Neural crest cell (in vitro differentiated cells): ENCODE data around the gene FBXW2. TPM values are rescaled to one million over a fixed set of nuclear protein-coding genes. Genes with fewer than 3 reads are reported as not detected.

Experiments used
- DNase-seq: peaks from one replicate; pipeline ENCODE4 v3.0.0; 2021; ENCODE audit warnings: low read depth, mixed read lengths, low spot score
- H3K27ac Mint-ChIP-seq: one replicate; pipeline ENCODE4 v1.8.0; 2021; ENCODE audit warnings: mild to moderate bottlenecking, mixed read lengths; ENCODE audit not compliant: unreplicated experiment
- H3K27me3 Mint-ChIP-seq: 2 replicates; pipeline ENCODE4 v1.8.0; 2021; ENCODE audit warnings: low read depth, mild to moderate bottlenecking, mixed read lengths
- H3K36me3 Mint-ChIP-seq: 2 replicates; pipeline ENCODE4 v1.8.0; 2021; ENCODE audit warnings: low read depth, mild to moderate bottlenecking, mixed read lengths
- H3K4me1 Mint-ChIP-seq: 2 replicates; pipeline ENCODE4 v1.8.0; 2021; ENCODE audit warnings: mixed read lengths
- H3K4me3 Mint-ChIP-seq: one replicate; pipeline ENCODE4 v1.8.0; 2021; ENCODE audit warnings: mild to moderate bottlenecking, mixed read lengths
- H3K9me3 Mint-ChIP-seq: 2 replicates; pipeline ENCODE4 v1.8.0; 2021; ENCODE audit warnings: mixed read lengths
- CTCF ChIP-seq: fragments of 200-600 bp; sonication (generic); conservative IDR thresholded peaks from 2 replicates; pipeline ENCODE4 v1.5.0; 2021; ENCODE audit warnings: antibody characterized with exemption, mild to moderate bottlenecking
- total RNA-seq: library from RNA; stranded (reverse); gene quantifications from 2 replicates; pipeline ENCODE4 v1.2.1, GENCODE V29; 2021

Gene FBXW2
- total RNA-seq, 1 donor from 2014 or later = 63.3 TPM

DNA sequence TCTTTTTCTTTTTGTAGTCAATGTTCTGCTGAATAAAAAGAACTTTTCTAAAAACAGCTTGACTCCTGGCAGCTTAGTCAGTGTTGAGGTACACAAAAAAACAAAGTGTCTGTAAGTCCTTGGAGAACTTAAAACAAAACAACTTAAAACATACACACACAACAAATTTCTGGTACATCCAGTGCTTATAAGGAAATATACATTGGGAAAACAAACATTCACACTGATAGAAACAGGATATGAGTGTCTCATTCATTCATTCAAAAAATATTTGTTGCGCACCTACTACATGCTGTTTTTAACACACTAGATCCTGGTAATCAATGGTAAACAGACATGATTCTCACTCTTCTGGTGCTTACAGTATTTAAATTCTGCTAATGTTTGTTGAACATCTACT, 51.5 kb downstream of the FBXW2 start:
- Mint-ChIP-seq H3K27ac (no peak overlapping the region), H3K4me1 (peaks cover 4% of the 10 kb centered on the region), H3K36me3 (peaks cover 3% of the 10 kb centered on the region), H3K27me3 (no peaks in the 10 kb centered on the region), H3K9me3 (peaks cover 6% of the 10 kb centered on the region), H3K4me3 (no peak overlapping the region)
- no peak for DNase-seq
- no peak for TF ChIP-seq CTCF

DNA sequence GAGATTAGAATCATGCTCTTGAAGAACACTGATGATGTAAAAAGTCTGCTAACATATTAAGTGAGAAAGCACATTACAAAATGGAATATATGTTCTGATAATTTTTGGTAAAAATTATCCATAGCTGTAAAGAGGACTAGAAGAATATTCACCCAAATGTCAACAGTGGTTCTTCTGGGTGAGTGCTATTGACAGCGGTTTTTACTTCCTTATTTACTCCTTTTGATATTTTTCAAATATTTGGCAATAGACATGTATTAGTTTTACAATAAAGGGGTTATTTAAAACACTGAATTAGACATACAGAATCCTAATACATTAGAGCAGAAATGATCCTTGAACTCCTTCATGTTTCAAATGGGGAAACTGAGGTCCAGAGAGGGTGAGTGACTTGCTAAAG, 52.0 kb downstream of the FBXW2 start:
- Mint-ChIP-seq H3K36me3 (peaks cover 3% of the 10 kb centered on the region), H3K4me3 (no peak overlapping the region), H3K4me1 (peaks cover 4% of the 10 kb centered on the region), H3K9me3 (peaks cover 6% of the 10 kb centered on the region), H3K27ac (no peak overlapping the region), H3K27me3 (no peaks in the 10 kb centered on the region)
- TF ChIP-seq CTCF = no peak
- DNase-seq = no peak

GRCh38 chr9:120740132-120740531, 53.1 kb downstream of the FBXW2 start:
- peaks cover 4% of the 10 kb centered on the region for H3K4me1 Mint-ChIP-seq
- H3K36me3 Mint-ChIP-seq = no peaks in the 10 kb centered on the region
- no peaks in the 10 kb centered on the region for H3K27me3 Mint-ChIP-seq
- TF ChIP-seq CTCF = no peak
- H3K9me3 Mint-ChIP-seq = peaks cover 4% of the 10 kb centered on the region
- no peak overlapping the region for H3K4me3 Mint-ChIP-seq
- DNase-seq = no peak
- no peak overlapping the region for H3K27ac Mint-ChIP-seq

DNA sequence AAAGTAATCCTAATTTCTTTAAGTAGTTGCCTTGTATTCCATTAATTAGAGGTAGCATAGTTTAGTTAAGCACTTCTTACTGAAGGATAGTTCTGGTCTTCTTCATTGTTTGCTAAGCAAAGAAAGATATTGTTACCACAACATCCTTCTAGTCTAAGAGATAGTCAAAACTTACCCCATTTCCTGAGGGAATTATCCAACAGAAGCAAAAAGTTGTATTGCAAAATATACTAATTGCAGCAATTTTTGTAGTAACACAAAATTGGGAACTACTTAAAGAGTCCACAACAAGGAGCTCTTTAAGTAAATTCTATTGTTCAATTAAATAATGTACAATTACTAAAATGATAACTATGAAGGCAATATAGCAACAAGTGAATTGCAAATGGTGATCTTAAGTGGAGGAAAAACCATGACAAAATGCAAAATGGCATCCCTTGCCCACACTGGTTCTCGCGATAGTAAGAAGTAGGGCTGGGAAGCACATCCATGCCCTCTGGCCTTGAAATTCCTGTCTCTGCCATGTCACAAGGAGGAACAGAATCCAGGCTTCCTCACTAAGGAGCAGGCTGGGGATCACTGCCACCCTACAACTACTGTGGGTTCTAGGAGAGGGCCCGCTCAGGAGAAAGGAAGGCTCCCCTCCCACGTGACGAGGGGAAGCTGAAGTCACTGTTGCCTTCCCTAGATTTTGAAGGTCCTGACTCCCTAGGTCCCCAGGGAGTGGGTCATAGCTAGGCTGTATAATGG, 55.6 kb downstream of the FBXW2 start:
- H3K27ac Mint-ChIP-seq = no peak overlapping the region
- no peaks in the 10 kb centered on the region for H3K9me3 Mint-ChIP-seq

GRCh38 chr9:120736881-120737280, 56.3 kb downstream of the FBXW2 start:
- Mint-ChIP-seq H3K36me3 (no peaks in the 10 kb centered on the region), H3K27ac (no peak overlapping the region), H3K4me1 (no peaks in the 10 kb centered on the region), H3K4me3 (no peak overlapping the region), H3K27me3 (no peaks in the 10 kb centered on the region), H3K9me3 (no peaks in the 10 kb centered on the region)
- no peak for TF ChIP-seq CTCF
- DNase-seq = no peak

More for the DNA sequence above, 55.6 kb downstream of the FBXW2 start:
- H3K4me1 Mint-ChIP-seq = no peaks in the 10 kb centered on the region
- H3K36me3 Mint-ChIP-seq = no peaks in the 10 kb centered on the region
- no peak for DNase-seq
- no peak for TF ChIP-seq CTCF
- no peaks in the 10 kb centered on the region for H3K27me3 Mint-ChIP-seq
- no peak overlapping the region for H3K4me3 Mint-ChIP-seq
